ENCODE data around the gene NKX2-1. TPM values are rescaled to one million over a fixed set of nuclear protein-coding genes. Genes with fewer than 3 reads are reported as not detected.
A peak's percentile ranks its signal among the peaks of the same experiment; 100 is the strongest.

NKX2-1 gene
- total RNA-seq, 1 donor from 2014 or later: not detected

DNA sequence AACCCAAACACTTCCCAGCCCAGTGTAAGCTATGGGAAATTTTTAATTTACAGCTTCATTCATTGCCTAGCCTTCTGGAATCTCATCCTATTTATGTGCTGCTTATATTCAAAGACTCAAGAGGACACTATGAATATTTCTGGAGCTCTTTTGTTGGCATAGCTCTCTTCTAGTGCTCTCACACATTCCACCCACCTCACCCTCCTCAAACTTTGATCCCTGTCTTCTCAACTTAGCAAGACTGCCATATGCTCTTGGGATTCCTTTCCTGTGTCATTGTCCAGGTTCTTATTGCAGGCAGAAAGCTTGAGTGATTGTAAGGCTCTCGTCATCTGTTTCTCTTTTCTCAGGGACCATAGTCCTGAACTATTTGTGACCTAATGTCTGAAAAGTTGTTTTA lies 18.0 kb upstream of the NKX2-1 start:
- TF ChIP-seq, protein P1, sequence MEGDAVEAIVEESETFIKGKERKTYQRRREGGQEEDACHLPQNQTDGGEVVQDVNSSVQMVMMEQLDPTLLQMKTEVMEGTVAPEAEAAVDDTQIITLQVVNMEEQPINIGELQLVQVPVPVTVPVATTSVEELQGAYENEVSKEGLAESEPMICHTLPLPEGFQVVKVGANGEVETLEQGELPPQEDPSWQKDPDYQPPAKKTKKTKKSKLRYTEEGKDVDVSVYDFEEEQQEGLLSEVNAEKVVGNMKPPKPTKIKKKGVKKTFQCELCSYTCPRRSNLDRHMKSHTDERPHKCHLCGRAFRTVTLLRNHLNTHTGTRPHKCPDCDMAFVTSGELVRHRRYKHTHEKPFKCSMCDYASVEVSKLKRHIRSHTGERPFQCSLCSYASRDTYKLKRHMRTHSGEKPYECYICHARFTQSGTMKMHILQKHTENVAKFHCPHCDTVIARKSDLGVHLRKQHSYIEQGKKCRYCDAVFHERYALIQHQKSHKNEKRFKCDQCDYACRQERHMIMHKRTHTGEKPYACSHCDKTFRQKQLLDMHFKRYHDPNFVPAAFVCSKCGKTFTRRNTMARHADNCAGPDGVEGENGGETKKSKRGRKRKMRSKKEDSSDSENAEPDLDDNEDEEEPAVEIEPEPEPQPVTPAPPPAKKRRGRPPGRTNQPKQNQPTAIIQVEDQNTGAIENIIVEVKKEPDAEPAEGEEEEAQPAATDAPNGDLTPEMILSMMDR (IDR thresholded peaks at IDR 0.05): no peak
- no peaks in the 10 kb centered on the region for H3K36me3 ChIP-seq

GRCh38 chr14:36529062-36529461 lies 9.0 kb upstream of the NKX2-1 start:
- H3K9me3 ChIP-seq: no peaks in the 10 kb centered on the region
- intact Hi-C loops (cut with DNase I): loop anchor here (10.0 kb wide), 1 partner anchor 1066 kb away; the partner anchor contains the start of genes FOXA1 and TTC6
- peaks cover 19% of the 10 kb centered on the region for H3K27me3 ChIP-seq
- no peak overlapping the region for H3K27ac ChIP-seq
- H3K36me3 ChIP-seq: no peaks in the 10 kb centered on the region
- DNase-seq (ENCODE audit: low spot score in 2 of 2): no peak
- H3K4me3 ChIP-seq: no peak overlapping the region
- TF ChIP-seq, protein P1 (IDR thresholded peaks at IDR 0.05): no peak
- H3K4me1 ChIP-seq: no peaks in the 10 kb centered on the region

More for the DNA sequence above, 18.0 kb upstream of the NKX2-1 start:
- no peak overlapping the region for H3K27ac ChIP-seq
- no peaks in the 10 kb centered on the region for H3K4me1 ChIP-seq
- no peaks in the 10 kb centered on the region for H3K27me3 ChIP-seq
- no peaks in the 10 kb centered on the region for H3K9me3 ChIP-seq
- no peak overlapping the region for H3K4me3 ChIP-seq
- DNase-seq (ENCODE audit: low spot score in 2 of 2): no peak
- intact Hi-C loops (cut with DNase I): no loop called here

DNA sequence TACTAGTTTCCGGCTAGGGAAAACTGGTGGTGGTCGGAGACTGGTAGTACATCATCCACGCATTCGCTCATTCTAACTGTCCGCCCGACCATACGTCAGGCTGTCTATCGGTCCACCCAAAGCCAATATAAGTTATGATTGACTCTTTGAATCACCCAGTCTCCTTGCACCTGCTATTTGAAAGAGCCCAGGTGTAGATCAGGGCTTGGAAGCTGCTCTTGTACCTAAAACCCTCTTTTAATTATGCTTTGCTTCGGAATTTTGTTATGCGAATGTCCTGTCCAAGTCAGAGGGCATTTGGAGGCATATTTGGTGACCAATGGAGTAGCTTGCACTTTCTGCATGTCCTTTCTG lies 5.7 kb upstream of the NKX2-1 start:
- peaks cover 29% of the 10 kb centered on the region for H3K27me3 ChIP-seq
- TF ChIP-seq, protein P1 (IDR thresholded peaks at IDR 0.05): no peak
- no peak overlapping the region for H3K27ac ChIP-seq
- intact Hi-C loops (cut with DNase I): loop anchor here (10.0 kb wide), 1 partner anchor 1069 kb away; the partner anchor contains the start of genes FOXA1 and TTC6
- H3K36me3 ChIP-seq: no peaks in the 10 kb centered on the region
- H3K4me1 ChIP-seq: peaks cover 0 to 11% of the 10 kb centered on the region in 2 donors
- DNase-seq (ENCODE audit: low spot score in 2 of 2): no peak
- H3K4me3 ChIP-seq: no peak overlapping the region
- no peaks in the 10 kb centered on the region for H3K9me3 ChIP-seq

DNA sequence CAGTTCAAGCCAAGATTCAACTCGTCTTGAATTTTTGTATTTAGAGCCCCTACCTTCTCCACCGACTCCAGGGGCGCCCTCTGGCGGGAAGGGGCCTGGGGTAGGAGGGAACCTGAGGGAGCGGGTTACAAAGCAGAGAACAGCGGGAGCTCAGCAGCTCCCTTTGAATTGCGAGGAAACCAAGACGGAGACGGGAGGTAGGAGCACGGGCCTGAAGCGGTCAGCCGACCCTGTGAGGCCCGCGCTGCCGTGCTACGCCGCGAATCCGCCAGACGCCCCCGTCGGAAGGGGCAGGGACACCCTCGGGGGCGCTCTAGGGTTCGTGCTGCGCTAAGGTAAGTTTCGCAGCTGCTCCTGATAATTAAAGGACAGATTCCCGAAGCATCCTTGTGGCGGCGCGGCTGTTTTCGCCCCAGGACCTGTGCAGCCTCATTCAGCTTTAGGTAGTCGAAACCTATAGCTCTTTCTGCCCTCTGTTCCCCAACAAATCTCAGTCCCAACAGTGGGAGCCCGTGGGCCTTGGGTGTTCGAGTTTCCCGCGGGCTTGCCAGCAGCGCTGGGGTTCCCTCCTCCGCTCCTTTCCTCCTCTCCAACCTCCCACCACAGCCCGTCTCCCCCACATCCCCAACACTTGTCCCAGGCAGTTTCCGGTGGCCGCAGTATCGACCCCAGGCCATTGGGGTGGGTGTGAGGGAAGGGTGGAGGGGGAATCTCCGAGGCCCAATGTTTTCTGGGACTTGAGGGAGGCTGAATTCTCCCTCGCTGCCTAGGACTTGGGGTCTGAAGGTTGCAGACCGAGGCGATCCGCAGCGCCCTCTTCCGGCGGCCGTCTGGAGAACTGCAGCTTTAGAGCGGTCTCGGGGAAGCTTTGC lies 5.1 kb upstream of the NKX2-1 start:
- no peak for DNase-seq (ENCODE audit: low spot score in 2 of 2)
- TF ChIP-seq, protein P1 (IDR thresholded peaks at IDR 0.05): peak in 2 of 3 experiments; percentile 16 to 22
- Histone ChIP-seq H3K4me3 (no peak overlapping the region), H3K4me1 (peaks cover 0 to 15% of the 10 kb centered on the region in 2 donors), H3K27me3 (peaks cover 30% of the 10 kb centered on the region), H3K36me3 (no peaks in the 10 kb centered on the region), H3K27ac (no peak overlapping the region), H3K9me3 (no peaks in the 10 kb centered on the region)
- intact Hi-C loops (cut with DNase I): loop anchor here (10.0 kb wide), 1 partner anchor 1070 kb away; the partner anchor contains the start of genes FOXA1 and TTC6

DNA sequence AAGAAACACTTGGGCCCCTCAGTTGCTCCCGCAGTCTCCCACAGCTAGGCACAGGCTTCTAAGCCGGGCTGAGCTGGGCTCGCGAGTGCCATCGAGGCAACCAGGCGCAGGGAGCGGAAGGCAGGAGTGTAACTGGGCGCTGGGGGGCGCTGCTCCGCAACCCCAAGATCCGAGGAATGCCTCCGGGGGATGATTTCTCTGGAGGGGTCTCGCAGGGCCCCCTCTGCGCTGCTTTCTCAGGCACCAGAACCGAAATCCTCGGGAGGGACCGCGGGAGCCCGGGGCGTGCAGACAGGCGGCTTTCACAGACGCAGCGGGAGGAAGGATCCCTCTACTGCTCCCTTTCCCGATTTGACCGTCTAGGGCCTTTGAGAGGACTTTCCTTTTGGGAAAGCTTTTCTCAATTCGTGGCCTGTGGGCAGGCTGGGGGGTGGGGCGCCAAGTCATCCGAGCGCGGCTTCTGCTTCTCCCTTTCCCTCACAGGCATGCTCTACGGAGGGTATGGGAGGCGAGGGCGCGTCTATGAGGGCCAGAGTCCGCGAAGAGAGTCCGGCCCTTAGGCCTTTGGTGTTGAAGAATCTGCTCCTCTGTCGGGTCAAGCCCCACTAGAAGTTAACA lies 4.3 kb upstream of the NKX2-1 start:
- peaks cover 0 to 23% of the 10 kb centered on the region in 2 donors for H3K4me1 ChIP-seq
- H3K27me3 ChIP-seq: peaks cover 35% of the 10 kb centered on the region
- intact Hi-C loops (cut with DNase I): loop anchor here (10.0 kb wide), 1 partner anchor 1070 kb away; the partner anchor contains the start of genes FOXA1 and TTC6
- no peaks in the 10 kb centered on the region for H3K9me3 ChIP-seq
- no peaks in the 10 kb centered on the region for H3K36me3 ChIP-seq
- TF ChIP-seq, protein P1 (IDR thresholded peaks at IDR 0.05): no peak
- no peak for DNase-seq (ENCODE audit: low spot score in 2 of 2)
- no peak overlapping the region for H3K4me3 ChIP-seq
- H3K27ac ChIP-seq: no peak overlapping the region

All from ascending aorta (tissue), 2 donors.